ENCODE results near the gene OVCA2.

Gene OVCA2

GRCh38 chr17:2064980-2065785 is 23.4 kb downstream of the OVCA2 start:
- H3K4me3 ChIP-seq (ENCODE audit: control insufficient read depth, low read depth, low read length): no peak overlapping the region
- peak; percentile 65 for TF ChIP-seq CTCF (IDR thresholded peaks at IDR 0.05; ENCODE audit: control insufficient read depth, insufficient read depth, low read depth, low read length, missing control alignments)
- DNase-seq (ENCODE audit: low read depth): no peak

- H3K4me3 ChIP-seq (ENCODE audit: control insufficient read depth, low read depth, low read length): no peak overlapping the region
- no peak for TF ChIP-seq CTCF (IDR thresholded peaks at IDR 0.05; ENCODE audit: control insufficient read depth, insufficient read depth, low read depth, low read length, missing control alignments)
- DNase-seq (ENCODE audit: low read depth): no peak
Observed at GRCh38 chr17:2065949-2066400, 24.2 kb downstream of the OVCA2 start.

GRCh38 chr17:2067048-2067561 is 25.3 kb downstream of the OVCA2 start:
- H3K4me3 ChIP-seq (ENCODE audit: control insufficient read depth, low read depth, low read length): no peak overlapping the region
- DNase-seq (ENCODE audit: low read depth): no peak
- TF ChIP-seq CTCF (IDR thresholded peaks at IDR 0.05; ENCODE audit: control insufficient read depth, insufficient read depth, low read depth, low read length, missing control alignments): no peak

- TF ChIP-seq CTCF (IDR thresholded peaks at IDR 0.05; ENCODE audit: control insufficient read depth, insufficient read depth, low read depth, low read length, missing control alignments): no peak
- no peak overlapping the region for H3K4me3 ChIP-seq (ENCODE audit: control insufficient read depth, low read depth, low read length)
- DNase-seq (ENCODE audit: low read depth): no peak
Observed at GRCh38 chr17:2067608-2068024, 25.8 kb downstream of the OVCA2 start.

- peak; percentile 79 for DNase-seq (ENCODE audit: low read depth)
- no peak overlapping the region for H3K4me3 ChIP-seq (ENCODE audit: control insufficient read depth, low read depth, low read length)
- peak; percentile 47 for TF ChIP-seq CTCF (IDR thresholded peaks at IDR 0.05; ENCODE audit: control insufficient read depth, insufficient read depth, low read depth, low read length, missing control alignments)
Observed at GRCh38 chr17:2068031-2068518, 26.3 kb downstream of the OVCA2 start.

GRCh38 chr17:2068519-2069051 is 26.8 kb downstream of the OVCA2 start:
- no peak for TF ChIP-seq CTCF (IDR thresholded peaks at IDR 0.05; ENCODE audit: control insufficient read depth, insufficient read depth, low read depth, low read length, missing control alignments)
- no peak overlapping the region for H3K4me3 ChIP-seq (ENCODE audit: control insufficient read depth, low read depth, low read length)
- DNase-seq (ENCODE audit: low read depth): no peak
